ENCODE results near the gene NPVF.

DNA sequence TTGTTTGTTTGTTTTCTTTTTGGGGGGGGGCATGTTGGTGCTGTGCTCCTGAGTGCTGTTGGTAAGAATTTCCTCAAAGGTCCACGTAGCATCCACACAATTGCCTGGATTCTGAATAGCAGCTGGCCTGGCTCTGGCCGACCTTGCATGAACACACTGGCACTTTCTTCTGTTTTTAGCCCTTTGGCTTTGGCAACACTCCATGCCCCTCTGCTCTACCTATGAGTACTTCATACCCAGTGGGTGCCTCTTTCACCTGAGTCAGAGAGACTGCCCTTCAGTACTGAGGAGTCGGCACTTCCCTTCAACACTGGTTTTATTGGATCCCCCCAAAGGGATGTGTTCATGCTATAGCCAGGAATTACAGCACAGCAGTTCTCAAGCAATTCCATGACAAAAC is 7.2 kb upstream of the NPVF start:
- TF ChIP-seq CTCF (conservative IDR thresholded peaks at IDR 0.05; ENCODE audit: low read depth, low read length), result no peak
- no peak for TF ChIP-seq EZH2 (IDR thresholded peaks at IDR 0.05; ENCODE audit: low read length, unreplicated experiment)
- no peak for TF ChIP-seq EZH2phosphoT487 (IDR thresholded peaks at IDR 0.05; ENCODE audit: borderline replicate concordance, low read length)
